OCI-LY1 (cell line): ENCODE measurements around the gene POU2F2.

Source experiments
- H2AFZ ChIP-seq: fragments of 200-600 bp; sonication (generic), shearing (Covaris generic); 2 replicates; pipeline ENCODE4 v1.6.0; 2014; ENCODE audit warnings: antibody characterized with exemption, mild to moderate bottlenecking, low read length
- H3F3A ChIP-seq: fragments of 200-600 bp; sonication (generic), shearing (Covaris generic); 2 replicates; pipeline ENCODE4 v1.6.0; 2014; ENCODE audit warnings: mild to moderate bottlenecking, antibody characterized with exemption, low read length, moderate library complexity; ENCODE audit not compliant: insufficient read depth
- H3K27ac ChIP-seq: fragments of 200-600 bp; sonication (generic); 2 replicates; pipeline ENCODE4 v1.5.1; 2014; ENCODE audit warnings: low read length, mixed run types, mild to moderate bottlenecking, low read depth; ENCODE audit not compliant: poor library complexity, severe bottlenecking
- H3K27me3 ChIP-seq: fragments of 200-600 bp; sonication (generic); 2 replicates; pipeline ENCODE4 v1.6.0; 2014; ENCODE audit warnings: antibody characterized with exemption, mild to moderate bottlenecking, low read length, moderate library complexity; ENCODE audit not compliant: insufficient read depth
- H3K36me3 ChIP-seq: fragments of 200-600 bp; sonication (generic); 2 replicates; pipeline ENCODE4 v1.6.1; 2014; ENCODE audit warnings: mild to moderate bottlenecking, antibody characterized with exemption, low read length, moderate library complexity, mixed read lengths; ENCODE audit not compliant: insufficient read depth
- H3K4me1 ChIP-seq: fragments of 200-600 bp; sonication (generic); 2 replicates; pipeline ENCODE4 v1.5.1; 2014; ENCODE audit warnings: mild to moderate bottlenecking, low read length, moderate library complexity; ENCODE audit not compliant: insufficient read depth, severe bottlenecking
- H3K4me2 ChIP-seq: fragments of 200-600 bp; sonication (generic), shearing (Covaris generic); 2 replicates; pipeline ENCODE4 v1.6.1; 2014; ENCODE audit warnings: low read length
- H3K4me3 ChIP-seq: fragments of 200-600 bp; sonication (generic); 2 replicates; pipeline ENCODE4 v1.5.1; 2014; ENCODE audit warnings: low read length, low read depth, mild to moderate bottlenecking, mixed read lengths; ENCODE audit not compliant: poor library complexity, severe bottlenecking
- H3K79me2 ChIP-seq: fragments of 200-600 bp; shearing (Covaris generic); 2 replicates; pipeline ENCODE4 v1.6.1; 2016; ENCODE audit warnings: mixed run types, low read length, mixed read lengths; ENCODE audit not compliant: insufficient read depth
- H3K9ac ChIP-seq: fragments of 200-600 bp; sonication (generic), shearing (Covaris generic); 2 replicates; pipeline ENCODE4 v1.6.1; 2014; ENCODE audit warnings: mild to moderate bottlenecking, low read length, mixed read lengths
- H3K9me2 ChIP-seq: fragments of 200-600 bp; sonication (generic), shearing (Covaris generic); 2 replicates; pipeline ENCODE4 v1.6.1; 2014; ENCODE audit warnings: low read depth, mild to moderate bottlenecking, low read length, mixed read lengths
- H3K9me3 ChIP-seq: fragments of 200-600 bp; shearing (Covaris generic); 2 replicates; pipeline ENCODE4 v1.6.1; 2014; ENCODE audit warnings: low read length, mixed read lengths
- H4K20me1 ChIP-seq: fragments of 200-600 bp; sonication (generic), shearing (Covaris generic); 2 replicates; pipeline ENCODE4 v1.6.0; 2016; ENCODE audit warnings: mild to moderate bottlenecking, low read length; ENCODE audit not compliant: insufficient read depth
- CTCF ChIP-seq: fragments of 200-600 bp; sonication (generic), shearing (Covaris generic); IDR thresholded peaks from 2 replicates; pipeline ENCODE4 v1.5.1; 2017; ENCODE audit warnings: mild to moderate bottlenecking, antibody characterized with exemption, low read length, moderate library complexity, mixed read lengths
- EZH2 ChIP-seq: fragments of 200-600 bp; sonication (generic), shearing (Covaris generic); IDR thresholded peaks from 2 replicates; pipeline ENCODE4 v1.8.0; 2017; ENCODE audit warnings: borderline replicate concordance, mixed run types, mild to moderate bottlenecking, antibody characterized with exemption, low read length, moderate library complexity, mixed read lengths

The POU2F2 gene

GRCh38 chr19:42080764-42081375 is 51.4 kb downstream of the POU2F2 start:
- peaks cover 46% of the 10 kb centered on the region for H3K36me3 ChIP-seq
- H2AFZ ChIP-seq: no peak overlapping the region
- no peaks in the 10 kb centered on the region for H4K20me1 ChIP-seq
- H3K9me2 ChIP-seq: no peaks in the 10 kb centered on the region
- H3K4me2 ChIP-seq: no peak overlapping the region
- TF ChIP-seq CTCF: no peak
- TF ChIP-seq EZH2: no peak
- no peaks in the 10 kb centered on the region for H3K9me3 ChIP-seq
- no peaks in the 10 kb centered on the region for H3F3A ChIP-seq
- H3K79me2 ChIP-seq: peaks cover 21% of the 10 kb centered on the region
- H3K27me3 ChIP-seq: no peaks in the 10 kb centered on the region
- H3K9ac ChIP-seq: no peak overlapping the region
- peaks cover 14% of the 10 kb centered on the region for H3K4me1 ChIP-seq
- no peak overlapping the region for H3K27ac ChIP-seq
- no peak overlapping the region for H3K4me3 ChIP-seq

- no peaks in the 10 kb centered on the region for H3K9me2 ChIP-seq
- H2AFZ ChIP-seq: no peak overlapping the region
- no peak overlapping the region for H3K27ac ChIP-seq
- no peaks in the 10 kb centered on the region for H3K9me3 ChIP-seq
- TF ChIP-seq CTCF (no peak), EZH2 (no peak)
- no peaks in the 10 kb centered on the region for H4K20me1 ChIP-seq
- H3K79me2 ChIP-seq: peaks cover 21% of the 10 kb centered on the region
- H3K9ac ChIP-seq: no peak overlapping the region
- no peak overlapping the region for H3K4me3 ChIP-seq
- no peak overlapping the region for H3K4me2 ChIP-seq
- H3K27me3 ChIP-seq: no peaks in the 10 kb centered on the region
- peaks cover 46% of the 10 kb centered on the region for H3K36me3 ChIP-seq
- H3K4me1 ChIP-seq: peaks cover 16% of the 10 kb centered on the region
- H3F3A ChIP-seq: no peaks in the 10 kb centered on the region
Observed at GRCh38 chr19:42079886-42080763, 52.1 kb downstream of the POU2F2 start.

GRCh38 chr19:42079276-42079669 is 53.0 kb downstream of the POU2F2 start:
- Histone ChIP-seq H3K36me3 (peaks cover 46% of the 10 kb centered on the region), H3K4me2 (no peak overlapping the region), H2AFZ (no peak overlapping the region), H3K9me3 (no peaks in the 10 kb centered on the region), H3K4me3 (no peak overlapping the region), H3F3A (no peaks in the 10 kb centered on the region), H3K27me3 (no peaks in the 10 kb centered on the region), H3K4me1 (peaks cover 22% of the 10 kb centered on the region), H3K9me2 (no peaks in the 10 kb centered on the region), H3K9ac (no peak overlapping the region), H3K27ac (no peak overlapping the region), H4K20me1 (no peaks in the 10 kb centered on the region), H3K79me2 (peaks cover 21% of the 10 kb centered on the region)
- no peak for TF ChIP-seq EZH2
- no peak for TF ChIP-seq CTCF
